ENCODE data around the gene KANK2. TPM values are rescaled to one million over a fixed set of nuclear protein-coding genes. Genes with fewer than 3 reads are reported as not detected.

KANK2 gene
- total and polyA plus RNA-seq, 2 of the 13 experiments (the other 11 are each of a cell fraction or from before 2014, with no cell fraction given): 5.7 to 12.9 TPM

DNA sequence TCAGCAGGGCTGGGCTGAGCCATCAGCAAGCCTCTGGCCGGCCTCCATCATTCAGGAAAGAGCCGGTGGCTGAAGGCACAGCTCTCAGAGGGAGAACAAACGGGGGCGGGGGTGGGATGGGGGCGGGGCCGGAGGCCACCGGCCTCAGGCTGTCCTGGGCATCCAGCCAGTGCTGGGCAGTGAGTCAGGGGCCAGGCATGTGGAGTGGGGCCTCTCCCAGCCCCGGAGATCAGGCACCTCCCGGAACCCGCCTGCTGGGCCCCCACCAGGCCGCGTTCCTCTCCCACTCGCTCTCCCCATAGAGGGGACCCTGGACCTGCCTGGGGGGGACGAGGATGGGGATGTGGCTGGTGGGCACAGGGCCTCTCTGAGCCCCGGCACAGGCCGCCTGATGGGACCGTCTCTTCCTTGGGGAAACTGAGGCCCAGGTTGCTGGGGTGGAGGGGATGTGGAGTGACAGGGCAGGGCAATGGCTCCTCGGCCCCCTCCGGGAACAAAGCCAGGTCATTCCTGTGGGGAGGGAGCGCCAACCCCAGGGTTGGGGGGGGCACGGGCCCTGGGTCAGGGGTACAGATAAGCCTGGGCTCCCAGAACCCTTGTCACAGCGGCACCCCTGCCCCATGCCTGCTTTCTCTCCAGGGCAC lies 54.7 kb downstream of the KANK2 start (continued):
- TF ChIP-seq, protein P1, sequence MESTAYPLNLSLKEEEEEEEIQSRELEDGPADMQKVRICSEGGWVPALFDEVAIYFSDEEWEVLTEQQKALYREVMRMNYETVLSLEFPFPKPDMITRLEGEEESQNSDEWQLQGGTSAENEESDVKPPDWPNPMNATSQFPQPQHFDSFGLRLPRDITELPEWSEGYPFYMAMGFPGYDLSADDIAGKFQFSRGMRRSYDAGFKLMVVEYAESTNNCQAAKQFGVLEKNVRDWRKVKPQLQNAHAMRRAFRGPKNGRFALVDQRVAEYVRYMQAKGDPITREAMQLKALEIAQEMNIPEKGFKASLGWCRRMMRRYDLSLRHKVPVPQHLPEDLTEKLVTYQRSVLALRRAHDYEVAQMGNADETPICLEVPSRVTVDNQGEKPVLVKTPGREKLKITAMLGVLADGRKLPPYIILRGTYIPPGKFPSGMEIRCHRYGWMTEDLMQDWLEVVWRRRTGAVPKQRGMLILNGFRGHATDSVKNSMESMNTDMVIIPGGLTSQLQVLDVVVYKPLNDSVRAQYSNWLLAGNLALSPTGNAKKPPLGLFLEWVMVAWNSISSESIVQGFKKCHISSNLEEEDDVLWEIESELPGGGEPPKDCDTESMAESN (CRISPR knock-in tag; conservative IDR thresholded peaks at IDR 0.05): 0 out of 2 replicates have a peak, but pooled peaks have one; percentile 31
- TF ChIP-seq, protein P2, sequence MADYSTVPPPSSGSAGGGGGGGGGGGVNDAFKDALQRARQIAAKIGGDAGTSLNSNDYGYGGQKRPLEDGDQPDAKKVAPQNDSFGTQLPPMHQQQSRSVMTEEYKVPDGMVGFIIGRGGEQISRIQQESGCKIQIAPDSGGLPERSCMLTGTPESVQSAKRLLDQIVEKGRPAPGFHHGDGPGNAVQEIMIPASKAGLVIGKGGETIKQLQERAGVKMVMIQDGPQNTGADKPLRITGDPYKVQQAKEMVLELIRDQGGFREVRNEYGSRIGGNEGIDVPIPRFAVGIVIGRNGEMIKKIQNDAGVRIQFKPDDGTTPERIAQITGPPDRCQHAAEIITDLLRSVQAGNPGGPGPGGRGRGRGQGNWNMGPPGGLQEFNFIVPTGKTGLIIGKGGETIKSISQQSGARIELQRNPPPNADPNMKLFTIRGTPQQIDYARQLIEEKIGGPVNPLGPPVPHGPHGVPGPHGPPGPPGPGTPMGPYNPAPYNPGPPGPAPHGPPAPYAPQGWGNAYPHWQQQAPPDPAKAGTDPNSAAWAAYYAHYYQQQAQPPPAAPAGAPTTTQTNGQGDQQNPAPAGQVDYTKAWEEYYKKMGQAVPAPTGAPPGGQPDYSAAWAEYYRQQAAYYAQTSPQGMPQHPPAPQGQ (CRISPR knock-in tag; IDR thresholded peaks at IDR 0.05; ENCODE audit: borderline replicate concordance): peak; percentile 70; the same call in 1 of the 2 replicates
- TF ChIP-seq ZNF17 (CRISPR knock-in tag; IDR thresholded peaks at IDR 0.05): no peak
- no peak for TF ChIP-seq CCAR2 (optimal IDR thresholded peaks at IDR 0.05; ENCODE audit: low read depth, low read length)
- TF ChIP-seq, protein P3, sequence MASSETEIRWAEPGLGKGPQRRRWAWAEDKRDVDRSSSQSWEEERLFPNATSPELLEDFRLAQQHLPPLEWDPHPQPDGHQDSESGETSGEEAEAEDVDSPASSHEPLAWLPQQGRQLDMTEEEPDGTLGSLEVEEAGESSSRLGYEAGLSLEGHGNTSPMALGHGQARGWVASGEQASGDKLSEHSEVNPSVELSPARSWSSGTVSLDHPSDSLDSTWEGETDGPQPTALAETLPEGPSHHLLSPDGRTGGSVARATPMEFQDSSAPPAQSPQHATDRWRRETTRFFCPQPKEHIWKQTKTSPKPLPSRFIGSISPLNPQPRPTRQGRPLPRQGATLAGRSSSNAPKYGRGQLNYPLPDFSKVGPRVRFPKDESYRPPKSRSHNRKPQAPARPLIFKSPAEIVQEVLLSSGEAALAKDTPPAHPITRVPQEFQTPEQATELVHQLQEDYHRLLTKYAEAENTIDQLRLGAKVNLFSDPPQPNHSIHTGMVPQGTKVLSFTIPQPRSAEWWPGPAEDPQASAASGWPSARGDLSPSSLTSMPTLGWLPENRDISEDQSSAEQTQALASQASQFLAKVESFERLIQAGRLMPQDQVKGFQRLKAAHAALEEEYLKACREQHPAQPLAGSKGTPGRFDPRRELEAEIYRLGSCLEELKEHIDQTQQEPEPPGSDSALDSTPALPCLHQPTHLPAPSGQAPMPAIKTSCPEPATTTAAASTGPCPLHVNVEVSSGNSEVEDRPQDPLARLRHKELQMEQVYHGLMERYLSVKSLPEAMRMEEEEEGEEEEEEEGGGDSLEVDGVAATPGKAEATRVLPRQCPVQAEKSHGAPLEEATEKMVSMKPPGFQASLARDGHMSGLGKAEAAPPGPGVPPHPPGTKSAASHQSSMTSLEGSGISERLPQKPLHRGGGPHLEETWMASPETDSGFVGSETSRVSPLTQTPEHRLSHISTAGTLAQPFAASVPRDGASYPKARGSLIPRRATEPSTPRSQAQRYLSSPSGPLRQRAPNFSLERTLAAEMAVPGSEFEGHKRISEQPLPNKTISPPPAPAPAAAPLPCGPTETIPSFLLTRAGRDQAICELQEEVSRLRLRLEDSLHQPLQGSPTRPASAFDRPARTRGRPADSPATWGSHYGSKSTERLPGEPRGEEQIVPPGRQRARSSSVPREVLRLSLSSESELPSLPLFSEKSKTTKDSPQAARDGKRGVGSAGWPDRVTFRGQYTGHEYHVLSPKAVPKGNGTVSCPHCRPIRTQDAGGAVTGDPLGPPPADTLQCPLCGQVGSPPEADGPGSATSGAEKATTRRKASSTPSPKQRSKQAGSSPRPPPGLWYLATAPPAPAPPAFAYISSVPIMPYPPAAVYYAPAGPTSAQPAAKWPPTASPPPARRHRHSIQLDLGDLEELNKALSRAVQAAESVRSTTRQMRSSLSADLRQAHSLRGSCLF (CRISPR knock-in tag; IDR thresholded peaks at IDR 0.05; ENCODE audit: borderline replicate concordance): no peak
- TF ChIP-seq, protein P4, sequence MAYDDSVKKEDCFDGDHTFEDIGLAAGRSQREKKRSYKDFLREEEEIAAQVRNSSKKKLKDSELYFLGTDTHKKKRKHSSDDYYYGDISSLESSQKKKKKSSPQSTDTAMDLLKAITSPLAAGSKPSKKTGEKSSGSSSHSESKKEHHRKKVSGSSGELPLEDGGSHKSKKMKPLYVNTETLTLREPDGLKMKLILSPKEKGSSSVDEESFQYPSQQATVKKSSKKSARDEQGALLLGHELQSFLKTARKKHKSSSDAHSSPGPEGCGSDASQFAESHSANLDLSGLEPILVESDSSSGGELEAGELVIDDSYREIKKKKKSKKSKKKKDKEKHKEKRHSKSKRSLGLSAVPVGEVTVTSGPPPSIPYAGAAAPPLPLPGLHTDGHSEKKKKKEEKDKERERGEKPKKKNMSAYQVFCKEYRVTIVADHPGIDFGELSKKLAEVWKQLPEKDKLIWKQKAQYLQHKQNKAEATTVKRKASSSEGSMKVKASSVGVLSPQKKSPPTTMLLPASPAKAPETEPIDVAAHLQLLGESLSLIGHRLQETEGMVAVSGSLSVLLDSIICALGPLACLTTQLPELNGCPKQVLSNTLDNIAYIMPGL (CRISPR knock-in tag; IDR thresholded peaks at IDR 0.05; ENCODE audit: borderline replicate concordance in 1 of 2, low read depth in 1 of 2): 0 out of 4 replicates have a peak, but pooled peaks have one; percentile 16 to 32
- no peak for TF ChIP-seq MAF1 (CRISPR knock-in tag; IDR thresholded peaks at IDR 0.05; ENCODE audit: borderline replicate concordance)
- TF ChIP-seq LCORL (IDR thresholded peaks at IDR 0.05): no peak
- peak; percentile 88 for TF ChIP-seq LCORL (CRISPR knock-in tag; IDR thresholded peaks at IDR 0.05)
- 0 out of 2 replicates have a peak, but pooled peaks have one; percentile 67 for TF ChIP-seq ZNF547 (CRISPR knock-in tag; IDR thresholded peaks at IDR 0.05)
- 0 out of 2 replicates have a peak, but pooled peaks have one; percentile 34 for TF ChIP-seq ZNF724P (CRISPR knock-in tag; IDR thresholded peaks at IDR 0.05; ENCODE audit: borderline replicate concordance)
- TF ChIP-seq BRD4 (CRISPR knock-in tag; IDR thresholded peaks at IDR 0.05): no peak; the same call in 1 of the 2 replicates
- TF ChIP-seq KLF13 (CRISPR knock-in tag; IDR thresholded peaks at IDR 0.05): no peak
- no peak for TF ChIP-seq TBP (CRISPR knock-in tag; IDR thresholded peaks at IDR 0.05)
- no peak for TF ChIP-seq ZEB1 (IDR thresholded peaks at IDR 0.05; ENCODE audit: insufficient replicate concordance, low read depth)
- TF ChIP-seq, protein P5, sequence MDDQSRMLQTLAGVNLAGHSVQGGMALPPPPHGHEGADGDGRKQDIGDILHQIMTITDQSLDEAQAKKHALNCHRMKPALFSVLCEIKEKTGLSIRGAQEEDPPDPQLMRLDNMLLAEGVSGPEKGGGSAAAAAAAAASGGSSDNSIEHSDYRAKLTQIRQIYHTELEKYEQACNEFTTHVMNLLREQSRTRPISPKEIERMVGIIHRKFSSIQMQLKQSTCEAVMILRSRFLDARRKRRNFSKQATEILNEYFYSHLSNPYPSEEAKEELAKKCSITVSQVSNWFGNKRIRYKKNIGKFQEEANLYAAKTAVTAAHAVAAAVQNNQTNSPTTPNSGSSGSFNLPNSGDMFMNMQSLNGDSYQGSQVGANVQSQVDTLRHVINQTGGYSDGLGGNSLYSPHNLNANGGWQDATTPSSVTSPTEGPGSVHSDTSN (CRISPR knock-in tag; IDR thresholded peaks at IDR 0.05; ENCODE audit: borderline replicate concordance): no peak
- TF ChIP-seq RXRB (CRISPR knock-in tag; IDR thresholded peaks at IDR 0.05; ENCODE audit: borderline replicate concordance): no peak

Measured in HepG2 (cell line).